Measurements from ENCODE around the gene DNAJA4. TPM values are rescaled to one million over a fixed set of nuclear protein-coding genes. Genes with fewer than 3 reads are reported as not detected.

The DNAJA4 gene
- total and polyA plus RNA-seq, 2 of the 8 experiments (the other 6 are each of a cell fraction or from before 2014, with no cell fraction given): 3.6 to 6.2 TPM

DNA sequence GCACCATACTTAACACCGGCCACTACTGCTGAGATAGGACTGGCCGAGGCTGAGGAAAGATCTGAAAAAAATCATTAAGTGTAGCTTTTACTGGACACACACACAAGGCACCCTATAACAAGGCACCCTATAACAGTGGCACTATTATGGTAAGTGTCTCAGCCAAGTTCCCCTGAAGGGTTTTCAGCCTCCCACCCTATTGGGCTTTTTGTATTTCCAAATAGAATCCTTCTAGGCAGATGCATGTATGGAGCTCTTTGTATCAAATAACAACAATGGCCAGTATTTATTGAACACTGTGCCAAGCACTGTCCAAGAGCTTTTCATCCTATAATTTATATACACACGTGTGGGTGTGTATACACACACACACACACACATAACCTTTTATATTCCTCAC, 6.7 kb upstream of the DNAJA4 start:
- Histone ChIP-seq H2BK5ac (ENCODE audit: low read depth, low read length) (no peak overlapping the region), H3K27ac (ENCODE audit: low read depth, low read length) (no peak overlapping the region), H4K5ac (ENCODE audit: insufficient read length, low read depth, low read length) (no peak overlapping the region), H2BK15ac (ENCODE audit: low read length) (no peak overlapping the region), H3K9me3 (ENCODE audit: insufficient read depth in 2 of 2, low read depth in 1 of 2, low read length in 1 of 2) (no peaks in the 10 kb centered on the region), H3K79me2 (ENCODE audit: control insufficient read depth in 1 of 2, insufficient read depth in 2 of 2, low read length in 2 of 2) (no peaks in the 10 kb centered on the region), H4K20me1 (replicated peaks in 1 of 2; ENCODE audit: control insufficient read depth in 1 of 2, insufficient read depth in 2 of 2, low read length in 2 of 2) (no peaks in the 10 kb centered on the region), H2AFZ (ENCODE audit: low read length) (no peak overlapping the region), H3K4ac (replicated peaks; ENCODE audit: insufficient read length, low read depth, low read length) (no peak overlapping the region), H2AK5ac (ENCODE audit: low read depth, low read length) (no peak overlapping the region), H3K14ac (ENCODE audit: insufficient read length) (no peak overlapping the region), H3K9ac (replicated peaks in 1 of 4; ENCODE audit: extremely low read depth in 1 of 4, low read depth in 3 of 4, low read length in 3 of 4) (no peak overlapping the region), H2BK20ac (ENCODE audit: low read length) (no peak overlapping the region), H3K18ac (ENCODE audit: extremely low read depth, low read length) (no peak overlapping the region), H3K56ac (replicated peaks; ENCODE audit: insufficient read length, low read depth, low read length) (no peak overlapping the region), H3K4me2 (ENCODE audit: insufficient read depth in 1 of 2, low read depth in 2 of 2, low read length in 2 of 2) (no peak overlapping the region), H3K23ac (ENCODE audit: insufficient read length) (no peak overlapping the region), H4K91ac (replicated peaks; ENCODE audit: insufficient read length, low read length) (no peak overlapping the region), H4K8ac (ENCODE audit: extremely low read depth, insufficient read depth, low read length) (no peak overlapping the region), H3K27me3 (replicated peaks in 1 of 4; ENCODE audit: control insufficient read depth in 3 of 4, extremely low read depth in 1 of 4, insufficient read depth in 3 of 4, low read length in 3 of 4) (no peaks in the 10 kb centered on the region; a peak in 1 of 7 replicates), H3K4me1 (replicated peaks in 1 of 4; ENCODE audit: control insufficient read depth in 3 of 4, insufficient read depth in 4 of 4, low read length in 3 of 4) (no peaks in the 10 kb centered on the region), H3K23me2 (ENCODE audit: low read depth, low read length) (no peaks in the 10 kb centered on the region; the same call in 1 of the 2 replicates), H2BK12ac (ENCODE audit: low read depth, low read length) (no peak overlapping the region), H3K4me3 (ENCODE audit: extremely low read depth in 1 of 4, insufficient read depth in 2 of 4, low read depth in 3 of 4, low read length in 4 of 4) (no peak overlapping the region), H2BK120ac (replicated peaks; ENCODE audit: low read depth, low read length) (no peak overlapping the region), H3K79me1 (ENCODE audit: low read depth, low read length) (no peaks in the 10 kb centered on the region), H3K36me3 (ENCODE audit: control insufficient read depth in 2 of 4, insufficient read depth in 4 of 4, low read length in 3 of 4) (no peaks in the 10 kb centered on the region)
- ChIA-PET POLR2A (ENCODE audit: partially characterized antibody) (interaction anchor here (0.7 kb wide), 1 partner anchor 156 kb away, joined by 3 read pairs; no protein-coding TSS in a partner anchor), CTCF (ENCODE audit: partially characterized antibody) (interaction anchor here (1.4 to 7.7 kb wide), 4 partner anchors 17 to 258 kb away, joined by 3 to 48 read pairs (median 7); no protein-coding TSS in a partner anchor)
- whole genome bisulfite sequencing, 2 experiments (ENCODE audit: extremely low coverage in 1 of 2, insufficient coverage in 1 of 2, insufficient read length in 1 of 2, insufficient replicate concordance in 2 of 2, low coverage in 1 of 2, low lambda C conversion rate in 2 of 2, missing lambda C conversion rate in 1 of 2): 91% methylated on average over 3 of the region's 3 CpGs; no CpG with 5 or more reads in 1 of the 2 experiments
- FAIRE-seq (no peak), DNase-seq (ENCODE audit: low read depth in 1 of 2, low spot score in 2 of 2) (no peak)
- TF ChIP-seq, protein P1, sequence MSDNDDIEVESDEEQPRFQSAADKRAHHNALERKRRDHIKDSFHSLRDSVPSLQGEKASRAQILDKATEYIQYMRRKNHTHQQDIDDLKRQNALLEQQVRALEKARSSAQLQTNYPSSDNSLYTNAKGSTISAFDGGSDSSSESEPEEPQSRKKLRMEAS (IDR thresholded peaks at IDR 0.05): no peak
- no peak for TF ChIP-seq ASH2L (IDR thresholded peaks at IDR 0.05; ENCODE audit: low read length)
- no peak for TF ChIP-seq ZNF274 (IDR thresholded peaks at IDR 0.05; ENCODE audit: borderline replicate concordance, extremely low read depth, low read length)
- no peak for TF ChIP-seq EZH2 (IDR thresholded peaks at IDR 0.05; ENCODE audit: low read depth, low read length, severe bottlenecking)
- no peak for TF ChIP-seq KDM5A (IDR thresholded peaks at IDR 0.05; ENCODE audit: low read length)
- no peak for TF ChIP-seq TCF12 (IDR thresholded peaks at IDR 0.05; ENCODE audit: low read depth, low read length)
- TF ChIP-seq GABPA (IDR thresholded peaks at IDR 0.05; ENCODE audit: borderline replicate concordance, insufficient read depth, low read length): no peak
- TF ChIP-seq HDAC6 (IDR thresholded peaks at IDR 0.05; ENCODE audit: low read depth, low read length): no peak
- no peak for TF ChIP-seq SIX5 (IDR thresholded peaks at IDR 0.05; ENCODE audit: low read depth, low read length)
- no peak for TF ChIP-seq RXRA (IDR thresholded peaks at IDR 0.05; ENCODE audit: insufficient read depth, low read depth, low read length)
